SW 1271 (cell line): ENCODE data around the gene C9orf153.

Experiments used
- DNase-seq, 2 experiments: peaks; one replicate each; lab custom pipeline; 2025; lab: John Stamatoyannopoulos, UW

C9orf153 gene

GRCh38 chr9:86187121-86187520 is 72.3 kb downstream of the C9orf153 start:
- no peak for DNase-seq

GRCh38 chr9:86186696-86187095 is 72.8 kb downstream of the C9orf153 start:
- DNase-seq: no peak

GRCh38 chr9:86185872-86186271 is 73.6 kb downstream of the C9orf153 start:
- DNase-seq: no peak

GRCh38 chr9:86184138-86184524 is 75.3 kb downstream of the C9orf153 start:
- DNase-seq: no peak

- DNase-seq: no peak
Measured at GRCh38 chr9:86183229-86184137, 76.0 kb downstream of the C9orf153 start.

DNA sequence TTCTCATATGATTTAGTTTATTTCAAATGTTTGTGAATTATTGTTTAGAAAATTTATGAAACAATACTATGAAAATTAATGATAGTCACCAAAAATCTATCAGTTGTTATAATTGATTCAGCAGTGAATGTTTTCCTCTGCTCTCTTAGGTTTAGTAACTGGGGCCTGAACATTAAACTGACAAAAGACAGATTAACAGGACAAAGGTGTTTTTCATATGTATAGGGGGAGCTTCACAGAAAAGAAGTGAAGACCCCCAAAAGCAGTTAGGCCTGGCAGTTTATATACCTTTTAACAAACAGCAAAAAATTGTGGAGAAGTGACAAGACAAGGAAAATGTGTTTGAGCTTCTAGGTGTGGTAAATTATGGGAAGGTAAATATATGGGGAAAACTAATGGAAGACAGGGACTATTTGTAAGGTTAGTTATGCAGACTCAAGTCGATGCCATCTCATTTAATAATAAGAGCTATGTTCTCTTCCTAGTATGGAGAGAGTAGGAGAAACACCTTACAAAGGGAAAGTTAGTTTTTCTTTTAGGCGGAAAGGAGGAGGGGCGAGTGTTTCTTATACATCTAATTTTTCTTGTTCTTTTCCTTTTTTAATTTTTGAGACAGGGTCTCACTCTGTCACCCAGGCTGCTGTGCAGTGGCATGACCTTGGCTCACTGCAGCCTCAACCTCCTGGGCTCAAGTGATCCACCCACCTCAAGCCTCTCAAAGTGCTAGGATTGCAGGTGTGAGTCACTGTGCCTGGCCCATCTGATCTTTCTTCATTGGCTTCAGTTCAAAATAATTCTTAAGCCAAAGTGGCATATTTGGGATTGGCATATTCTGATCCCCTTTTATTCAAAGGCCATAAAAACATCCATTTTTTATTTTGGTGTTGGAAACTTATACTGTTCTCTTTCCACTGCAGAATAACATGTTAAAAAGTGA is 77.8 kb downstream of the C9orf153 start:
- no peak for DNase-seq

DNA sequence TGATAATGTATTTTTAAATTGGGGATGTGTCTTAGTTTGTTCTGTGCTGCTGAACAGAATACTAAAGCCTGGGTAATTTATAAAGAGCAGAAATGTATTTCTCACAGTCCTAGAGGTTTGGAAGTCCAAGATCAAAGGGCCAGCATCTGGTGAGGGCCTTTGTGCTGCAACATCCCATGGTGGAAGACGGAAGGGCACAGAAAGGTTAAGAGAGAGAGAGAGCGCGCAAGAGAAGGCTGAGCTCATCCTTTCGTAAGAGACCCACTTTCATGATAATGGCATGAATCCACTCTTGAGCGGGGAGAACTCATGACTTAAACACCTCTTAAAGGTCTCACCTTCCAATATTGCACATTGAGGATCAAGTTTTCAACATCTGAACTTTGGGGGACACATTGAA is 81.0 kb downstream of the C9orf153 start:
- no peak for DNase-seq

DNA sequence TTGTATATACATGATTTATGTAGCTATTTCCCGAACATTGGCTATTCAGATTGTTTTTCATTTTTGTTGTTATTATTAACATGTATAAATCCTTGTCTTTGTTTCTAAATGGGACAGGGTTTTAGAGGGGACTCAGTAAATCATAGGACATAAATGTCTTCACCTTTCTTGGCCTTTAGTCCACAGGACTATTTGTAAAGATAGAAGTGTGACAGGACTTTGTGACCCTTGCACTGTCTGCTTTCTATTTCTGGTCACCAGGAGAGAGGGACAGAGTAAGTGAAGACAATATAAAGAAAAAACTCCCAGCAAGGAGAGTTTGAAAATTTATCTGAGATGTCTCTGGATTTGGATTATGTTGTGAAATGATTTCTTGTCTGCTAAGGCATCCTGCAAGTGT is 81.5 kb downstream of the C9orf153 start:
- DNase-seq: no peak

- no peak for DNase-seq
Measured at GRCh38 chr9:86176468-86176867, 83.0 kb downstream of the C9orf153 start.

GRCh38 chr9:86175743-86176456 is 83.6 kb downstream of the C9orf153 start:
- no peak for DNase-seq

- DNase-seq: no peak
Measured at GRCh38 chr9:86175223-86175622, 84.2 kb downstream of the C9orf153 start.
